HG03095 (cell line): ENCODE data around the gene ERFE.
"Not testable (repeated sequence)": the region's sequence is repeated elsewhere in the genome, so short reads cannot be mapped to it uniquely, and the experiment has no call there.

Experiments
- ATAC-seq: cut with Tn5 transposase; IDR thresholded peaks from one replicate; pipeline ENCODE4 v1.9.1; 2021; ENCODE audit warnings: moderate library complexity; ENCODE audit not compliant: unreplicated experiment

ERFE gene

GRCh38 chr2:238168196-238169047 lies 9.7 kb downstream of the ERFE start:
- ATAC-seq: no peak

- ATAC-seq: no peak
Measured at GRCh38 chr2:238169048-238169707, 10.4 kb downstream of the ERFE start.

GRCh38 chr2:238169708-238170251 lies 11.0 kb downstream of the ERFE start:
- ATAC-seq: no peak

- no peak for ATAC-seq
Measured at GRCh38 chr2:238170386-238171071, 11.8 kb downstream of the ERFE start.

GRCh38 chr2:238171072-238171431 lies 12.3 kb downstream of the ERFE start:
- ATAC-seq: not testable (repeated sequence)

GRCh38 chr2:238171575-238172187 lies 12.9 kb downstream of the ERFE start:
- no peak for ATAC-seq

- no peak for ATAC-seq
Measured at GRCh38 chr2:238172439-238172838, 13.7 kb downstream of the ERFE start.

- no peak for ATAC-seq
Measured at GRCh38 chr2:238173692-238174091, 14.9 kb downstream of the ERFE start.

GRCh38 chr2:238174291-238174690 lies 15.5 kb downstream of the ERFE start:
- no peak for ATAC-seq

GRCh38 chr2:238174701-238175100 lies 15.9 kb downstream of the ERFE start:
- no peak for ATAC-seq

GRCh38 chr2:238176613-238177012 lies 17.8 kb downstream of the ERFE start:
- no peak for ATAC-seq

GRCh38 chr2:238180554-238180953 lies 21.8 kb downstream of the ERFE start:
- no peak for ATAC-seq

- no peak for ATAC-seq
Measured at GRCh38 chr2:238182362-238182761, 23.6 kb downstream of the ERFE start.

GRCh38 chr2:238183821-238184220 lies 25.1 kb downstream of the ERFE start:
- ATAC-seq: no peak

- no peak for ATAC-seq
Measured at GRCh38 chr2:238187618-238188548, 29.1 kb downstream of the ERFE start.

GRCh38 chr2:238190445-238190844 lies 31.7 kb downstream of the ERFE start:
- no peak for ATAC-seq

GRCh38 chr2:238202326-238203093 lies 43.7 kb downstream of the ERFE start:
- no peak for ATAC-seq

GRCh38 chr2:238203094-238203972 lies 44.6 kb downstream of the ERFE start, which contains the start of gene ILKAP:
Gene ILKAP, minus strand, starts transcription at chr2:238203695. Its CDS starts 142 bp downstream, at chr2:238203553.
- ATAC-seq: peak; percentile 93
